GM21447 (cell line): ENCODE data around the gene CNIH3.

ENCODE experiments used
- ATAC-seq: cut with Tn5 transposase; IDR thresholded peaks from one replicate; pipeline ENCODE4 v1.9.1; 2021; ENCODE audit not compliant: unreplicated experiment

CNIH3 gene

DNA sequence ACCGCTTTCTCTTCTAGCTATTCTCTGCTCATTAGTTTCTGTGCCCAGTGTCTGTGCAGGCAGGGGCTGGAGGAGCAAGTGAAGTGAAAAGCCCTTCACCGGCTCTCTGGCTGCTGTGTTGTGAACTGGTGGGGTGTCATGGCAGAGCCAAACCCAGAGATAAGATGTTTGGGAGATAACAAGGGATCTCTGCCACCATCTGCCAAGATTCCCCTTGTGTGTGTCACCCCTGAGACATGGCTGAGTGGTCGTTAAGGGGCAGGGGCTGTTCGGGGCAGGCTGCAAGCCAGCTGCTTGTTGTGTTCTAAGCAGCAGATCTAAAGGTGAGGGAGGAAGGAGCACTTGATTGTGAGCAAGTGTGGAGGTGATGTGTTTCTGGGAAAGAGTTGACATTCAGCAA, 24.5 kb downstream of the CNIH3 start:
- ATAC-seq = no peak

DNA sequence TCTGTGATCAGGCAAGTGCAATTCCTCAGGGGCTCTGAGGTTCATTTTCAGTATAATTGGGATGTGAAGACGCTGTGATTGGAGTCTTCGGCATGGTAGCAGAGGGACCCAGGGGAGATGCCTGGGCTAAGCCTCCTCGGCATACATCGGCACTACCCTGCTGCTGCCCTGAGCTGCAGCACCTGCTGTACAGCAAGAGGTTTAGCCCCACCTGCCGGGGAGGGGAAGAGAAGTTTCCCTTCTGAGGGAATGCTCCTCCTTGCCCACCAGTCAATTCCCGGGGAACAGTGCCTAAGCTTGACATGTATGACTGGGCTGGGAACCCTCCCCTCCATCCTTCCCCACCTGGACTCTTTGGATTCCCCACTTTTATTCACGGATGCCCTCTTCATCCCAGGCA, 24.9 kb downstream of the CNIH3 start:
- no peak for ATAC-seq

DNA sequence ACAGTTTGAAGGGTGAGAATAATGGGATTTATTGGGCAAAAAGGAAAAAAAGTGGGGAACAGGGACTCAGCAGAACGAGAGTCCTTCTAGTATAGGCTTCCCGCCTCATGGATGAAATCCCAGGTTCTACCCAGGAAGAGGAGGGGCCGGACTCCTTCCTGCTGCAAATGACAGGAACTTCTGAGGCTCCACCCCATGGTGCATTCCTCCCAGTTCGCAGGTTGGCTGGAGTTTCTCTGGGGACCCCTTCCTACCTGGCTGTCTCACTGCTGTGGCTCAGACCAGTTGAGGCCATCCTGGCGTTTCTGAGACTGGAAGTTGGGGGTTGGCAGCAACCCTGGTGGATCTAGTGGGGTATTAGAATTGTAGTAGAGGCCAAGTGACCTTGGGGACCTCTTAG, 27.5 kb downstream of the CNIH3 start:
- ATAC-seq = no peak

DNA sequence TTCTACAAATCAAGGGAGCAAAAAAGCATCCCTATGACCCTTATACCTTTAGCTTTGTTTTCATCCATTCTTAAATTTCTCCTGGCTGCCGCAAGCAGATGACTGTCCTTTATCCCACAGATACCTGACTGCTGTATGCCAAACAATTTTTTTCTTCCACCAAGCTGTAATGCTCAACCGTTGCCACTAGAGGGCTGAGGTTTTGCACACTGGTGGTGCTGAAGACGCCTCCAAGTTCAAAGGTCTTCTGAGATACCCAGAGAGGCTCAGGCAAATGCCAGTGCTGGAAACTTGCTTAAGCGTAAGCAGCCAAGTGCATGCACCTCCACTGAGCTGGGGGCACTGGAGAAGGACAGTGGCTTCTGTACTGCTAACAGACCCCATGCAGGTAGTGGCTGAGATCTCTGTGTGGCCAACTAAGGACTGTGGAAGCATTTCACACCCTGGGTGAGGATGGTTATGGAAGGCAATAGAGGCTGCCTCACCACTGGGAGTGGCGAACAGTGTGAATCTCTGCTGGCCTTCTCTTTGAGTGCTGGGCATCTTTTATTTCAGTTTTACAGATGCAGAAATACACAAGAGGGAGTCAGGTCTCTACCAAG, 28.5 kb downstream of the CNIH3 start:
- peak; percentile 61 for ATAC-seq

DNA sequence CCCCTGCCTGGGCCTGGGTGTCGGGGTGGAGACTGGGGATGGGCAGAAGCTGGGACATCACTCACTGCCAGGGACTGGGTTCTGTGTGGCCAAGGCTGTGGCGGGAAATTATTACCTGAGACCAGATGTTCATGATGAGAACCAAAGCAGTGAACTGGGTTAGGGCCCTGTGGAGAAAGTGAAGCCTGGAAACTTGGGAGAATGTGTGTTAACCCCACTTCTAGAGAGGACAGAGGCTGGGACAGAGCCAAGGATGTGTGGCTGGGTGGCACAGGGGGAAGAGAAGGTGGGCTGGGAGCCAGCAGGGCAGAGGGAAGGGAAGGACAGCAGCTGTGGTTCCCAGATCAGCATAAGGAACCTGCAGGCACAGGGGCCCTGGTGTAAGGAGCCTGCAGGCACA, 31.3 kb downstream of the CNIH3 start:
- ATAC-seq = no peak

DNA sequence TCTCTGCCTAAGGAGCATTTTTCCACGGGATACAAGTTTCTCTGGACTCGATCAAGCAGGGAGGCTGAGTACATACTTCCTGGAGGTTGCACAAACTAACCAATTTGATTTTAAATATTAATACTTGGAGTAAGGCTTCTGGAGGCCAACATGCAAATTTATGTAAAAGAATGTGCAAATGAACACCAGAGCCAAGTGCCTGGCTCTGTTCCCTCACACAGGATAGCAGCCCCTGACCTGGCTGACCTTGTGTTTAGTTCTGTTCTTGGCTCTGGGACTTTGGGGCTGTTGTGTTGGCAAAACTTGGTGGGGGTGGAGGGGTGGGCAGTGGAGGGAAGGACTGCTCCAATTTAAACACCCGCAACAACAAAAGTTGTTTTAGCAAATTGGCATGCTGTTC, 34.2 kb downstream of the CNIH3 start:
- no peak for ATAC-seq

DNA sequence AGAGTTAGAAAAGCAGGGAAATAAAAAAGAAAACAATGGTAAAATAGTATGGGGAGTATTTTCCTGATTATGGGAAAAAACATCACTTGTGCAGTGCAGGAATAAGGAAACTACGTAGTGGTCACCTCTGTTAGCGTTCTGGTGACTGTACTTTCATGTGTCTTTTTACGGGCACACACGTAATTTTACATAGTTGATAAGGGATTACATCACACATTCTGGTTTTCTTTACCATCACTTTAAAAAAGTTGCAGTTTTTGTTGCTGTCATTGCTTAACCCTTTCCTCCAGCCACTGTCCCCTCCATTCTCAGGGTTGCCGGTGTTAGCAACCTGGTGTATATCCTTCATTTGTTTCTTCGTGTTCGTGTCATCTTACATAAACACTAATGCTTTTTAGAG, 35.1 kb downstream of the CNIH3 start:
- ATAC-seq = no peak

DNA sequence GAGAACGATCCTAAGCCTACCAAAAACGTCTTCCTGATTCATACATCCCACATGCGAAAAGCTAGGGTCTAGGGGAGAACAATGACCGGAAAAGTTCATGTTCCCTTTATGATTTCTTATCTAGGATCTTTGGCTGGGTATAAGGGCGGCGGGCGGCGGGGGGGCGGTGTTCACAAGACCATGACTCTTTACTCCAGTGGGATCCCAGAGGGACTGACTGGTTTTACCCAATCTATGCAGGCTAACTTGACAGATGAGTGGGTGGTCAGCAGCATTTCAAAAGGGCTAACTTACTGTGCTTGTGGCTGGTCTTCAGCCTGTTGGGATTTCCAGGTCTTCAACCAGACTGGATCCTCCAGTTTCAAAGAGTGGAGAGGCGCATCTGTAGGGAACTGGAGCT, 40.3 kb downstream of the CNIH3 start:
- ATAC-seq = no peak

DNA sequence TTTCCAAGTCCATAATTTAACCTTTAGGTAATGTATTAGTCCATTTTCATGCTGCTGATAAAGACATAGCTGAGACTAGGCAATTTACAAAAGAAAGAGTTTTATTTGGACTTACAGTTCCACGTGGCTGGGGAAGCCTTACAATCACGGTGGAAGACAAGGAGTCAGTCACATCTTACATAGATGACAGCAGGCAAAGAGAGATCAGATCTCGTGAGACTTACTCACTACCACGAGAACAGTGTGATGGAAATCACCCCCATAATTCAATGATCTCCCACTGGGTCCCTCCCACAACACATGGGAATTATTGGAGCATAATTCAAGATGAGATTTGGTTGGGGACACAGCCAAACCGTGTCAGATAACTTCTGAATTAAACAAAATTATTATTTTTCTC, 44.0 kb downstream of the CNIH3 start:
- ATAC-seq = no peak

DNA sequence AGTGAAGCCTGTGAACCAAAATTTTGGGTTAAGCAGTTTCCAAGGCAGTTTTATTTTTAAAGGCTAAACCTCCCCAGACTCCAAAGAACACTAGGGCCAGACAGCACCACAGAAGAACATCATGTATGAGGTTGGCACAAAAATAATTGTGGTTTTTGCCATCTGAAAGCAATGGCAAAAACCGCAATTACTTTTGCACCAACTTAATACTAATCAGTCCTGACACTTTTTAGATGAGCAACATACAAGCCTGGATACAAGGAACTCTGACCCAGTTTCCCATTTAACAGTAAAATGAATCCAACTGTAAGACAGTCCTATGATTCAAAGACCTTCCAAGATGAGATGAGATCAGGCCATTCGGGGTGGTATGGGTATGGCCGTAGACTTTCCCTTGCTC, 46.8 kb downstream of the CNIH3 start:
- ATAC-seq = no peak

DNA sequence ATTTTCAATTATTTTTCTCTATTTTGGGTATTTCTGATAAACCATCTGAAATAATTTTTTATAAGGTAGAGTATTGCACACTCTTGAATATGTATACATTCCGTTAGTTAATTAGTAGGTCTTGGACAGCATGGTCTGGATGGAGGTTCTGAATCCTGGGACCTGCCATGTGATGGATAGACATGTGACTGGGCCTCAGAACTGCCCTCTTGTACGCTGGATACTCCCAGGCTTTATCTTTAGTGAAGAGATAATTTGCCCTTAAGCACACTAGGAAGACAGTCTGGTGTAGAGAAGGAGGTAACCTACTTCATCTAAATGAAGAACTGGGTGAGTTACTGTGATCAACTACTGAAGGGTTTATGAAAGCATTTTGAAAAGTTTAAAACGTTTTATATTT, 48.9 kb downstream of the CNIH3 start:
- ATAC-seq = no peak

DNA sequence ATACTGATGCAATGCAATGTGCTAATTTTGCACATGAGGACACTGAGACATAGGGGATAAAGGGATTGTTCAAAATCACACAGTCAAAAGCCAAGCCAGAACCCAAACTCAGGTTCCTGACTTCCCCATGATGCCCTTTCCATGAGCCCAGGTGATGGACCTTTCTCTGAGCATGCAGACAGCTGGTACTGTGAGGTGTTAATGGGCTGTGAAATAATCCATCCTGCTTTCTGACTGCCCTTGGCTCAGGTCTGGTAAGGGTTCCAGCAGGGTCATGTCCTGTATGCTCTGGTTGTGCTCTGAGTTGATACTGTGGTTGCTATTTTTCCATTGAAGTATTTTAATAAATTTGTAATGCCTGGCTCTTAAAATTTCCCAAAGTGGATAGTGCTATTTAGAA, 50.0 kb downstream of the CNIH3 start:
- no peak for ATAC-seq

DNA sequence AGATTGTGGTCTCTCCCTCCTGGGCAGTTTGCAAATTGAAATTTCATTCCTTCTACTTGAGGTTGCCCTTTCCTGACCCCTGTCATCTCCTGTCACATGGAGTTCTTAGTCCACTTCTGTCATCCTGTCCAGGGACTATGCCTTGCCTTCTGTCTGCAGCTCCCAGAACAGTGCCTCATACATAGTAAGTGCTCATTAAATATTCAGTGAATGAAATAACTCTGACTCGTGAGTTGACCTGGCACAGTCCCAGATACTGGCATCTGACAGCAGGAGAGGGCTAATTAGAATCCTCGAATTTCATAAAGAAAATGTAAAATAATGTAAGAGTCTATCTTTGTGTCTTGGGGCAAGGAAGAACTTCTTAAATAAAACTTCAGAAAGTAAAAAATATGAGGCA, 50.8 kb downstream of the CNIH3 start:
- no peak for ATAC-seq

DNA sequence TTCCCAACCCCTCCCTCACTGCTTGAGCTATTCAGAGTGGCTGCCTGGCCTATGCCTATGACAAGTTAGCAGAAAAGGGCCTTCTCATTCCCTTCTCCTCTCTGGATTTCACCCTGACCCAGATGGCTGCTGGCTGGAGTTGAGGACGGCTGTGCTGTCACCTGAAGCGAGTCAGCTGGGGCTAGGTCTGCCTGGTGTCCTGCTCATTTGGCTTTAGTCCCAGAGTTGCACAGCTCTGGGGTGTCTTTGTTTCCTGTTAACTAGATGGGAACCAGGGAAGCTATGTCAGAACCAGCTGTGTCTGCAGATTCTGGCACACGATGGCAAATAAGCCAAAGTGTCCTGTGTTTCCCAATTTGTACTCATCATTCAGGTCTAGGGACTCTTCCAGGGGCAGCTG, 52.9 kb downstream of the CNIH3 start:
- ATAC-seq = no peak

DNA sequence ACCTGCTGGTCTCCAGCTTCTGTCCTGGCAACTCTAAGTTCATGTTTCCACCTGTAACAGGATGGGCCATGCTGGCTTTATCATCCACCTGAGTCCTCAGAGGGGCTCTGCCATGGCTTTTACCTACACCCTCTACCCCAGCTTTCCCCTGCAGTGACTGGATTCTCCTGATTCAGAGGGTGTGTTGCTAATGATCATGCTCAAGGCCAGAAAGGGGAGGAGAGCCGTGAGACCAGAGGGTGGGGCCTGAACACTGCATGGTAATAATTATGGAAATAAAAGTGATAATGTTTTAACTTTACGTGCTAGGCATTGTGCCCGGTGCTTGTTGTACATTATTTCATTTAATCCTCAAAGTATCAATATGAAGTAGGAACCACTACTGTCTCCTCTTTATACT, 53.3 kb downstream of the CNIH3 start:
- no peak for ATAC-seq

DNA sequence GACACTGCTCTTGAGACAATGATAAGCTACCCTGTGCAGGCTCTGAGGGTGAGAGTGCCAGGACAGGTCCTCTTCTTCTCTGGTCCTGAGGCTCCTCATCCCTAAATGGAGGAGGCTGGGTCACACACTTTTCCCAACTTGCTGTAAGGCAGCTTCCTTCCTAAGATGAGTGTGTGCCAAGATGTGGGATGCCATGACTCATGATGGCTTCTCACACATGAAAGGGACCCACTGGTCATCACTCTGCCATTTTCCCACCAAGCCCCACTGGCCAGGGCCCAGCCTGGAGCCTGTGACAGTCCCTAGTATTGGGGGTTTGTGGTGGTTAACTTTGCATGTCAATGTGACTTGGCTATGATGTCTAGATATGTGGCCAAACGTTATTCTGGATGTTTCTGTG, 54.4 kb downstream of the CNIH3 start:
- ATAC-seq = no peak

DNA sequence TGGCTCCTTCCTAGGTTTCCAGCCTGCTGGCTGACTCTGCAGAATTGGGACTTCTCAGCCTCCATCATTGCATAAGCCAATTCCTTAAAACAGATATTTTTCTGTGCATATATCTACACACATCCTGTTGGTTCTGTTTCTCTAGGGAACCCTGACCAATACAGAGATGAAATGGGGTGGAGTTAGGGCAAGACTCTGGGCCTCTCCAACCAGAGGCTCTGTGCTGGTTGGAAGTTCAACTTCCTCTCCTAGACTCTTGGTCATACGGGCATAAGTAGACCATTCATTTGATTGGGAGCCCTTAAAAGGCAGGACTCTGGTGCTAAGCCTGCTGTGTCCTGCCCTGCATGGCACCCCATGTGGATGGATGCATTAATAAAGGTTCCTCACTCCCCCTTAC, 55.0 kb downstream of the CNIH3 start:
- no peak for ATAC-seq

DNA sequence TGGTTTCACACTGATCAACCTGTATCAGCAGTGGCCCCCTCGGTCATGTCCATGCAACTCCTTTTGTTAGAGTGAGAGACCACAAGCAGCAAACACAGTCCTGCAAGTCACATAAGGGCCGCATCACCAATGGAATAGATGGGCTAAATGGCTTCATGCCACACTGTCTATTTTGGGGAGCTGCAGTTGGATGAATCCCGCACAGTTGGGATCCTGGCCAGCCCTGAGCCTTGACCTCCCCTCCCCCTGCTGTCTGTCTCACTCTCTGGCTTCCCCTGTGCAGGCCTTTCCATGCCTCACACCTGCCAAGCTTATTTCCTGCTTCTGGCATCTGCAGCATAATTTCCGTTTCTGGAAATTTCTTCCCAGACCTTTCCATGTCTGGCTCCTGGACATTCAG, 57.0 kb downstream of the CNIH3 start:
- ATAC-seq = no peak

DNA sequence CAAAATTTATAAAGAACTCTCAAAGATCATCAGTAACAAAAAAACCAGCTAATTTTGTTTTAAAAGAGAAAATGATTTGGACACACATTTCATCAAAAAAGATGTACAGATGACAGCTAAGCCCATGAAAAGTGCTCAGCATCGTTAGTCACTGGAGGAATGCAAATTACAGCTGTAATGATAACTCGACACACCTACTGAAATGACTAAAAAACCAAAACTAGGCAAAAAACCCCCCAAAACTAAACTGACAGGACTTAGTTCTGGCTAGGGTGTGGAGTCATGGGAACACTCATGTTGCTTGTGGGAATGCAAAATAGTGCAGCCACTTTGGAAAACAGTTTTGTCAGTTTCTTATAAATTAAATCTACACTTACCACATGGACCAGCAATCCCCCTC, 59.5 kb downstream of the CNIH3 start:
- ATAC-seq = no peak

DNA sequence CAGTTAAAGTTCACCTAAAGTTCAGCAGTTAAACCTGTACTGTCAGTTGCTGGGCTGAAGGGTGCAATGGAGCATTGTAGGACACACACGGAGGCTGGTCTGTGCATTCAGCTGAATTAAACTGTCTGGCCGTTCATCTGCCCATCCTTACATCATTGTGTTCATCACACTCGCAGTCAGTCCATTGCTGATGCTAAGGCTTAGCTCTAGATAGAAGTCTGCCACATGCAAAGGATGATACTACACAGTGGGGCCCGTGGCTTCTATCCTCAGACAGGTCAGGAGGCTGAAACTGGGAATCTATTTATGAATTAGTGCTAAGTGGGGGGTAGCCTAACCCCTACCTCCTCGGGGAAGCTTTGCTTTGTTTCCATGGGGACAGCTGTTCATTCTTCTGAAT, 60.4 kb downstream of the CNIH3 start:
- ATAC-seq = no peak

DNA sequence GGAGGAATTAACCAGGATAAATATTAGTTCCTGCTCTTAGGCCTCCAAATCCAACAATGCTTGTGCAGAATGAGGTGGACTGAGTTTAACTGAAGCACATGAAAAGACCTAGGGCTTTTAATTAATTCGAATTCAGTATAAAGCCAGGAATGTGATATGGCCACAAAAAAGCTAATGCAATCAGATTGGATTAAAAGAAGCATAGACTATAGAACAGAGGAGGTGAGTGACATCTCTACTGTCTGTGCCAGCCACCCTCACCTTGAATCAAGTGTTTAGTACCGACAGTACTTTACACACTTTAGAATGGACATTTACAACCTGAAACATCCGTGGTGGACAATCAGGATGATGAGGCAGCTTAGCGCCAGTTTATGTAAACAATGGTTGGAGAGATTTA, 62.1 kb downstream of the CNIH3 start:
- ATAC-seq = no peak

DNA sequence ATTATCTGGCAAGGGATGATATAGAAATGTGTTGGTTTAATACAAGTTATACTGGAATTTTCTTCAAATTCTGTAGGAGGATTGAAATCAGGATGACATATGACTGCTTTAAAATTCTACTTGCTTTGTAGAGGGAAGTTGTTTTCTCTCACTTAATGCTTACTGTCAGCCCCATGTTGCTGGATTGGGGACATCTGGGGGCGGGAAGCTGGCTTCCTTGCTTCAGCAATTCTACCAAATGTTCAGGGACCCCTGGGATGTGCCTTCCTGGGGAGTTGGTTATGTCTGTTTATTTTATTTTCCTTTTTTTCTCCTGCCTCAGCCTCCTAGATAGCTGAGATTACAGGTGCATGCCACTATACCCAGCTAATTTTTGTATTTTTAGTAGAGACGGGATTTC, 63.5 kb downstream of the CNIH3 start:
- no peak for ATAC-seq

DNA sequence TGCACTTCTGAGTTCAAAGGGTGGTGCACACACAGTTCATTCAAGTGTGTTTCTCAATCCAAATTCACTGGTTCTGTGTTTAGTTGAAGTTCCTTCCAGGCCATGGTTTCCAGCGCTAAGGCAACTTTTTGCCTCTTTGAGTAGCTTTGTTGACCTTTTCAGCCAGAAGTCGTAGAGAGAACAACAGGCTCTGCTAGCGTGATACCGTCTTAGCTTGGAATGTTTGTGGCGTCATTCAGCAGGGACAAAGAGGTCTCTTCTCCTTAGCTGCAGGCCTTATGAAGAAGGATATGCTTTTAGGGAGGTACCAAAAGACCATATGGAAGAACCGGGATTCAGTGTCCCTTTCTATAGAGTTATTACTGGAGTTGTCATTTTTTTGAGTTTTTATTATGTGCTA, 65.7 kb downstream of the CNIH3 start:
- no peak for ATAC-seq

DNA sequence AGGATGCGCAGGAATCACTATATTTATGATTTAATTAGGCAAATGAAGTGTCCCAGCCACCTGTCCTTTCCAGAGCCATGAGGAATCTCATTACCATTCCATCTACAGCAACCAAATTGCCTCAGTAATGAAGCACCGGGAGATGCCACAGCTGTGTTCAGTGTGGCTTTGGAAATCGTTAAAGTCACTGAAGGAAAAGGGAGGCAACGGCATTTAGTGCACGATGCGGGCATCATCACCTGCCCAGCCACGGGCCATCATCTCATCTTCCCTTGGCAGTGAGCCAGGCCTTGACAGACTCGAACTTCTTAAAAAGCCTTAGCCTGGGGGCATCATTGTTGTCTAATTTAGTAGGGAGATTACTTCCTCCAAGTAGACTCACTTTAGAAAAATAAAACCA, 67.8 kb downstream of the CNIH3 start:
- ATAC-seq = no peak
